Smooth muscle cell (in vitro differentiated cells): ENCODE data around the gene ATRAID. TPM values are rescaled to one million over a fixed set of nuclear protein-coding genes. Genes with fewer than 3 reads are reported as not detected.

Experiments used
- DNase-seq: peaks from one replicate; lab custom pipeline; 2025; ENCODE audit not compliant: unreplicated experiment; lab: John Stamatoyannopoulos, UW
- H2AFZ ChIP-seq: fragments of 200-600 bp; sonication (generic); 2 replicates; pipeline ENCODE4 v1.6.0; 2016; ENCODE audit warnings: antibody characterized with exemption, low read depth, mild to moderate bottlenecking
- H3F3A ChIP-seq: fragments of 200-600 bp; sonication (generic); 2 replicates; pipeline ENCODE4 v1.6.0; 2017; ENCODE audit warnings: antibody characterized with exemption, low read depth
- H3K27ac ChIP-seq: fragments of 200-600 bp; sonication (generic); 2 replicates; pipeline ENCODE4 v1.5.1; 2016; ENCODE audit warnings: low read depth, mild to moderate bottlenecking
- H3K27me3 ChIP-seq: fragments of 200-600 bp; sonication (generic); 2 replicates; pipeline ENCODE4 v1.6.1; 2016; ENCODE audit warnings: low read depth, mild to moderate bottlenecking
- H3K36me3 ChIP-seq: fragments of 200-600 bp; sonication (generic); 2 replicates; pipeline ENCODE4 v1.5.1; 2016; ENCODE audit warnings: low read depth
- H3K4me1 ChIP-seq: fragments of 200-600 bp; sonication (generic); 2 replicates; pipeline ENCODE4 v1.5.1; 2016; ENCODE audit warnings: low read depth
- H3K4me2 ChIP-seq: fragments of 200-600 bp; sonication (generic); 2 replicates; pipeline ENCODE4 v1.6.0; 2016; ENCODE audit warnings: mild to moderate bottlenecking
- H3K4me3 ChIP-seq: fragments of 200-600 bp; sonication (generic); 2 replicates; pipeline ENCODE4 v1.5.1; 2016; ENCODE audit warnings: mild to moderate bottlenecking
- H3K79me2 ChIP-seq: fragments of 200-600 bp; sonication (generic); 2 replicates; pipeline ENCODE4 v1.6.0; 2016; ENCODE audit warnings: low read depth, mild to moderate bottlenecking
- H3K9ac ChIP-seq: fragments of 200-600 bp; sonication (generic); 2 replicates; pipeline ENCODE4 v1.6.0; 2016; ENCODE audit warnings: low read depth
- H3K9me3 ChIP-seq: fragments of 200-600 bp; sonication (generic); replicated peaks from 2 replicates; pipeline ENCODE4 v1.5.1; 2016; ENCODE audit warnings: low read depth
- H4K20me1 ChIP-seq: fragments of 200-600 bp; sonication (generic); 2 replicates; pipeline ENCODE4 v1.6.0; 2016; ENCODE audit warnings: low read depth
- WGBS: methylation state at CpG from one replicate; pipeline ENCODE4 v1.1.7; 2016; ENCODE audit warnings: low lambda C conversion rate; 5-methylcytosine and 5-hydroxymethylcytosine counted together
- polyA plus RNA-seq: library from polyadenylated mRNA; unstranded; fragments of >200 nt; fragmentation: Nextera tagmentation; extraction: Ambion mirVana; gene quantifications from 2 replicates; pipeline ENCODE4 v1.2.1, GENCODE V29; 2016
- total RNA-seq: library from RNA; depleted of rRNA; stranded (reverse); fragments of >200 nt; gene quantifications from 2 replicates; pipeline ENCODE4 v1.2.3, GENCODE V29; 2014
- TF ChIP-seq, protein P1 (sequence below): fragments of 200-600 bp; sonication (generic); IDR thresholded peaks from 2 replicates; pipeline ENCODE4 v1.5.1; 2017; ENCODE audit warnings: borderline replicate concordance, mild to moderate bottlenecking, antibody characterized with exemption; ENCODE audit not compliant: insufficient read depth, poor library complexity, severe bottlenecking

ATRAID gene
- total and polyA plus RNA-seq, 2 experiments from 2014 or later: 233 to 335 TPM

DNA sequence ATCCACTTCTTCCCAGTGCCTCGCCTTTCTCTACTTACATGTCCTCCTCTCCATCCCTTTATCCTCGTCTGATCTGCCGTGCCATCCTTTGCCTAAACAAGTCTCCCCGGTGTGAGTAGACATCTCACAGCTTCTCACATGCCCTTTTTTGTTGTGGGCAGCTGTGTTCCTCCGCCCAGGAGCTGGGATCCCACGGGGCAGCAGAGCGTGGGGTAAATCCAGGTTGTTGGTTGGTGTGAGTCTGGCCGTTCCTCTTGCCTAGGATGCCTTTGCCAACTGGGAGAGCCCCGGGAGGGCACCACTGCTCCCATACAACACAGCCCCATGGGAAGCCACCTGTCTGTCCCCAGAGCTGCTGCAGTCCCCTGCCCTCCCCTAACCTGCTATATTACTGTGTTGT lies 28.6 kb downstream of the ATRAID start:
- no peak overlapping the region for H3K9ac ChIP-seq
- TF ChIP-seq, protein P1, sequence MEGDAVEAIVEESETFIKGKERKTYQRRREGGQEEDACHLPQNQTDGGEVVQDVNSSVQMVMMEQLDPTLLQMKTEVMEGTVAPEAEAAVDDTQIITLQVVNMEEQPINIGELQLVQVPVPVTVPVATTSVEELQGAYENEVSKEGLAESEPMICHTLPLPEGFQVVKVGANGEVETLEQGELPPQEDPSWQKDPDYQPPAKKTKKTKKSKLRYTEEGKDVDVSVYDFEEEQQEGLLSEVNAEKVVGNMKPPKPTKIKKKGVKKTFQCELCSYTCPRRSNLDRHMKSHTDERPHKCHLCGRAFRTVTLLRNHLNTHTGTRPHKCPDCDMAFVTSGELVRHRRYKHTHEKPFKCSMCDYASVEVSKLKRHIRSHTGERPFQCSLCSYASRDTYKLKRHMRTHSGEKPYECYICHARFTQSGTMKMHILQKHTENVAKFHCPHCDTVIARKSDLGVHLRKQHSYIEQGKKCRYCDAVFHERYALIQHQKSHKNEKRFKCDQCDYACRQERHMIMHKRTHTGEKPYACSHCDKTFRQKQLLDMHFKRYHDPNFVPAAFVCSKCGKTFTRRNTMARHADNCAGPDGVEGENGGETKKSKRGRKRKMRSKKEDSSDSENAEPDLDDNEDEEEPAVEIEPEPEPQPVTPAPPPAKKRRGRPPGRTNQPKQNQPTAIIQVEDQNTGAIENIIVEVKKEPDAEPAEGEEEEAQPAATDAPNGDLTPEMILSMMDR: no peak
- peaks cover 5% of the 10 kb centered on the region for H3K36me3 ChIP-seq
- no peaks in the 10 kb centered on the region for H4K20me1 ChIP-seq
- WGBS: 95% methylated on average over 9 of the region's 9 CpGs
- H3K27me3 ChIP-seq: no peaks in the 10 kb centered on the region
- H3K79me2 ChIP-seq: no peaks in the 10 kb centered on the region
- no peak overlapping the region for H3K4me2 ChIP-seq
- H3F3A ChIP-seq: no peaks in the 10 kb centered on the region
- H2AFZ ChIP-seq: no peak overlapping the region
- H3K27ac ChIP-seq: no peak overlapping the region
- H3K9me3 ChIP-seq: no peaks in the 10 kb centered on the region
- no peak overlapping the region for H3K4me3 ChIP-seq
- H3K4me1 ChIP-seq: no peaks in the 10 kb centered on the region
- no peak for DNase-seq

- no peaks in the 10 kb centered on the region for H3F3A ChIP-seq
- peaks cover 5% of the 10 kb centered on the region for H3K36me3 ChIP-seq
- H3K9ac ChIP-seq: no peak overlapping the region
- WGBS: 94% methylated on average over 24 of the region's 24 CpGs
- H3K9me3 ChIP-seq: no peaks in the 10 kb centered on the region
- no peak overlapping the region for H3K4me2 ChIP-seq
- DNase-seq: no peak
- TF ChIP-seq, protein P1: no peak
- no peak overlapping the region for H3K27ac ChIP-seq
- H2AFZ ChIP-seq: no peak overlapping the region
- H4K20me1 ChIP-seq: no peaks in the 10 kb centered on the region
- no peaks in the 10 kb centered on the region for H3K79me2 ChIP-seq
- no peaks in the 10 kb centered on the region for H3K27me3 ChIP-seq
- H3K4me3 ChIP-seq: no peak overlapping the region
- no peaks in the 10 kb centered on the region for H3K4me1 ChIP-seq
Measured at GRCh38 chr2:27241761-27242613, 30.1 kb downstream of the ATRAID start.

GRCh38 chr2:27242614-27242951 lies 30.7 kb downstream of the ATRAID start:
- H3K4me3 ChIP-seq: no peak overlapping the region
- H3K79me2 ChIP-seq: no peaks in the 10 kb centered on the region
- no peaks in the 10 kb centered on the region for H3K4me1 ChIP-seq
- DNase-seq: no peak
- H3K4me2 ChIP-seq: no peak overlapping the region
- H3K36me3 ChIP-seq: peaks cover 5% of the 10 kb centered on the region
- no peaks in the 10 kb centered on the region for H3F3A ChIP-seq
- no peaks in the 10 kb centered on the region for H3K9me3 ChIP-seq
- H2AFZ ChIP-seq: no peak overlapping the region
- TF ChIP-seq, protein P1: no peak
- no peaks in the 10 kb centered on the region for H4K20me1 ChIP-seq
- 98% methylated on average over 16 of the region's 16 CpGs for WGBS
- no peak overlapping the region for H3K9ac ChIP-seq
- H3K27me3 ChIP-seq: no peaks in the 10 kb centered on the region
- H3K27ac ChIP-seq: no peak overlapping the region
